HG03139 (cell line): ENCODE measurements around the gene SETMAR.

Experiments
- ATAC-seq: cut with Tn5 transposase; IDR thresholded peaks from one replicate; pipeline ENCODE4 v1.9.1; 2021; ENCODE audit not compliant: unreplicated experiment

The SETMAR gene

DNA sequence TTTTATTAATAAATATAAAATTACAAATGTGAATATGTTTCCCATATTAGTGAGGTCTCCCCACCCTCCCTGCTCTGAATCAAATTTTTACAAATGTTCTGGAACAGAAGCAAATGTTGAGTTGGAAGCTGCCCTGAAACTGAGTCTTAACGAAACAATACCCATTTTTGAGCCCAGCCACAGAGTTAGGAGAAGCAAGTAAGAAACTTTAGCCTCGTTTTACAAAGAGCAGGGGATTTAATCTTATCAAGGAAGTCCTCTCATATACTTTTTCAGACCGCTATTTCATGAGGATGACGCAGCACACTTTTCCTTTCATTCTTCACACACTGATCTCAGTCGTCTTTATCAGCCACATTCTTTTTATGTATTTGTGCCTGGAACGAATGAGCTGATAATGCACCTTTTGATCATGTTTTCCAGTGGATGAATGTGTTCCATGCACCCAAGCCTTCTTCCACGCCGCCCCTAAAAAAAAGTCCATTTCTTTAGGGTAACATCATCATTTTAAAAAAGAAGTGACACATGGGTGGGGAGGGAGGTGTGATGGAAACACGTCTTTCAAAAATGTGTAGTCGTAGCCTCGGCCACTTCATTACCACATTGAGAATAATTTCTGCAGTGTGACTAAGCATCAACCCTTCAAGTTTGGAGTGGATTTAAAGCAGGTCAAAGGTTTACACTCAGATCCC, 48.1 kb downstream of the SETMAR start:
- ATAC-seq, result peak; percentile 32

DNA sequence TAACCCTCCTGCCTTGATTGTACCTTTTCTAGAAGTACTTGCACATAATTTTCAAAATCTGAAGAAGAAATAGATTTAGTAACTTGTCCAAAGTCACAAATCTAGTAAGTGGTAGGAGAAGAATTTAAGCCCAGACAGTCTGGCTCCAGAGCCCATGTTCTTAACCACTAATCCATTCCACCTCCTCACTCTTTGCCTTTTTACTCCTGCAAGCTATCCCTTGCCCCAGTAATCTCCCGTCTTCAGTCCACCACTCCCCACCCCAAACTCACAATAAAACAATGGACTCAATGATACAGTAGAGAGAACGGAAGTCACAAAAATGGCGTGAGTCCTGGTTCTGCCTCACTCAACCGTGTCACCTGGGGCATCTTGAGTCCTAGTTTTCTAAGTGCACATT, 48.7 kb downstream of the SETMAR start:
- no peak for ATAC-seq

DNA sequence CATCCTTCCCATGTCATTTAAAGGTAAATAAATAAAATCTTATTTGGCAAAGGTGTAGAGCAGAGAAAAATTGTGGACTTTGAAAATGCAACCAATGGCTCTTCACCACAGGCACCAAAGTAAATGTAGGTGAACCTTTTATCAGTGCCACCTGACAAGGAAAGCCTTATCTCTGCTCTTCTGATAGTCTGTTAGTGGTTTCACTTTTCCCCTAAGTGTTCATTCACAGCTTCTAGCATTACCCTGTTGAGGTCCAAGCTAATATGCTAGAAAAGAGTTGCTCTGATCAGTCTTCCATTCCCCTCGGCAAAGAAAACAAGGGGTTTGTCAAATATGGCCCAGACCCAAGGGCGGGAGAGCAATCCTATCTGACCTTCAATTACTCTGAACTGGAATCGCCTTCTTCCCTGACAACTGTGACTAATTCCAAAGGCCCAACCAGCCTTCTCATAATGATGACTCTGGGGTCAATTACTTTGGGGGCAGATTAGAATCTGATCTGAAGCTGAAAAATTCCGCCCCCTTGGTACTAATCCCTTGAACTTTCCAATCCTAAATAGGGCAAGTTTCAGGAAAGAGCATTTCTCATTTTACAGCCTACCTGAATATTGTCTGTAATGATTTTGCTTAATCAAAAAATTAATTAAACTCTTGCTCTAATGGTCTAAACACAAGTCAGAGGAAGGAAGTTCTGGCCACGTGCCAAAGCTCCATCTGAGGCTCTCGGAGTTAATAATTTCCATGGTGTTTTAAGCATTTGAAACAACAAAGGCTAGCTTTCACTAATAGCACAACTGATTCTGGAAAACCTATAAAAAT, 52.4 kb downstream of the SETMAR start:
- no peak for ATAC-seq

DNA sequence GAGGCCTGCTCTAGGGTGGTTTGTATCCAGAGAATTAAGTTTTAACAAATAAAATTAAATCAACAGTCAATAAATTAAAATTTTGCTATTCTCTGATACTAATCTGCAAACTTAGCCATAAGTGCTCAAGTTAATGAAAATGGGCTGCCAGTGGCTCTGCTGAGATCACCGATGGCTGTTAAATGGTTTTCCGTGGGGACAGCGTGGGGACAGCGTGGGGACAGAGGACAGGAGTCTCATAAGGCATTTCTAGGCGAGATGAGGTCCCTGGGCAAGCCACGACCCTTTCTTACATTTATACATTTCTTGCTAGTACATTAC, 53.0 kb downstream of the SETMAR start:
- no peak for ATAC-seq

DNA sequence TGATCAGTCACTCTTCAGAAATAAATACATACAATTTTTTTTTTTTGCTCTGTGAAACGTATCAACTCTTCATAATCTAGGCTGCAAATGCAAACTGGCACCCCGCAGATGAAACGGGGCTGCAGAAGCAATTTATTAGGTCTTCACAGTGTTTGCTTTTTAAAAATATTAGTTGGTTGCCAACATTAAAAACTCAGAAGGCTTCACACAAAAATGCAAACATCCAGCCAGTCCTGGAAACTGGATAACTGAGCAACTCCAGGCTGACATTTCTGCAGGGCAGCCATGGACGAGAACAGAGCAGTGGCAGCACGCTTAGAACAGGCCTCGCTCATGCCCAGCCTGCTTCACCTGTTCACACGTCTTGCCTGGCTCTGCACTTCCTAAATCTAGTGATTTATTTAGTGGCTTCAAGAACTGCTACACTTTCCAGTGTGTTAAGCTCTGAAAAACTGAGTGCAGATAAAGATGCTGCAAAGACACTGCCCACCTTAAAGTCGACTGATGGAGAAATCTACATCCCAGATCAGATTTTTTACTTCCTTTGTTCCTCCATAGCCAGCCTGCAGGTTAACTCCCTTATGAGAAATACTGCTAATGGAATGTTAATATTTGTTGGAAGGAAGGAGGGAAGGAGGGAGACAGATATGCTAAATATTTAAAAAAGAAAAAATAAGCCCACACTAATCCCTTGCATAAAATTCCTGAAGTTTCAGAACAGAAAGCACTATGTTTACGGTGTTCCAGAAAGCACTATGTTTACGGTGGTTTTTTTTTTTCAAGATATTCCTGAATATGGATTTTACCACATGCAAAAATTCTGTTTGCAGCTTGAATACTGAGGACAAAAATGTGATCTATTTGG, 53.6 kb downstream of the SETMAR start:
- no peak for ATAC-seq

DNA sequence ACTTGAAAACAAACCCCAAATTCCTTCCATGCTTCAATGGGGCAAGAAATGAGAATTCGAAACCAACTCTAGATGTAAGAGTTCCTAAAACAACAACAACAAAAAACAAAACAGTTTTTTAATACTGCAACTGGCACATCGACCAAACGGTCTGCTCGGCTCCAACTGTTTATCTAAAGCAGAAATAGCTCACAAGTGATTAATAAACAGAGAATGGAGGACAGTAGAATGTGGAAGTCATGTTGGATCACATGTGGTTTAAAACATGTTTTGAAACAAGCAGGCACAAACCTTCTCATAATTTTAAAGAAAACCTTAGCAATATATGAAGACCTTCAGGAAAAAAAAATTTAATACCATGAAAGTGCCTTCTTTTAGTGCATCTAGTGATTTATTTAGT, 55.1 kb downstream of the SETMAR start:
- no peak for ATAC-seq

DNA sequence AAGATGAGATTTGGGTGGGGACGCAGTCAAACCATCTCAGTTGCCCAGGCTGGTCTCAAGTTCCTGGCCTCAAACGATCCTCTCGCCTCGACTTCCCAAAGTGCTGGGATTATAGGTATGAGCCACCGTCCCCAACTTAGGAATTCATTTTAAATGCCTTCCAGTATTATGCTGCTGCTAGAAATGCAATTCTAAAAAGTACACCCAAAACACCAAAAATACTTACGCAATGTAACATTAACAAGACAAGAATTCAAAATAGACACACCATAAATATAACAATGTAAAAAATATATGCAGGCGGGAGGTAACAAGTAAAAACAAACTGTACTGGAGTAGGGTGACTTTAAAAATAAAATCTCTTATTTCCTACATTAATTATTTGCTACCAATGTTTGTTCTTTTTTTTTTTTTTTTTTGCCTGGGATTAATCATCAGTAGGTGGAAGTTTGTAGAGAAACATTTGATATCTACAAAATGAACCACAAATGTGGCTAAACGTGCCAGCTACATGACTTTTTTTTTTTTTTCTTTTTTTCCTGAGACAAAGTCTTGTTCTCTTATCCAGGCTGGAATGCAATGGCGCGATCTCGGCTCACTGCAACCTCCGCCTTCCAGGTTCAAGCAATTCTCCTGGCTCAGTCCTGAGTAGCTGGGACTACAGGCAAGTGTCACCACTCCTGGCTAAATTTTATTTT, 56.8 kb downstream of the SETMAR start:
- no peak for ATAC-seq

DNA sequence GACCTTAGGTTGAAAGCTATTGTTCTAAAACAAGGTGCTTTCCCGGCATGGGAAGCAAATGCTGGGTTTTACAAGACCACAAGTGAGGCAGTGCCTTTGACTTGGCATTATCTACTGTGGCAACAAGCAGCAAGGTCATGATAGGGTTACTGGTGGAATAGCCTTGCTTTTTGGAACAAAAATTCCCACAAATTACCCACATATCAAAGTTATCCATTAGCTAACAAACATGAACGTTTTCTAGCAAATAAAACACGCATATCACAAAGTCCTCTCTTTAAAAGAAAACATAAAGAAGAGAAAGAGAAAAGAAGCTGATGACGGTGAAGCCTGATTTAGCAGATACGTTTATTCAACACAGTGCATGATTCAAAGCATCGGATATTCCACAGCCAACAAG, 57.6 kb downstream of the SETMAR start:
- ATAC-seq, result no peak

DNA sequence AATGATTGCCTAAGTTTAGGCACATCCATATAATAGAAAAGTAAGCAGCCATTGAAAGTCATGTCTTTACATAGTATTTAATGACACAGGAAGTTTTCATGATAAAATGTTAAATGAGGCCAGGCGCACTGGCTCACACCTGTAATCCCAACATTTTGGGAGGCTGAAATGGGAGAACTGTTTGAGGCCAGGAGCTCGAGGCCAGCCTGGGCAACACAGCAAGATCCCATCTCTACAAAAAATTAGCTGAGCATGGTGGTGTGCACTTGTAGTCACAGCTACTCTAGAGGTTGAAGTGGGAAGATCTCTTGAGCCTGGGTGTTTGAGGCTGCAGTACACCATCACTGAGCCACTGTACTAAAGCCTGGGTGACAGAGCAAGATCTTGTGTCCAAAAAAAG, 59.4 kb downstream of the SETMAR start:
- ATAC-seq, result no peak
